HEK293 (cell line): ENCODE data around the gene KCNK7.

Experiments used
- BCL6B ChIP-seq: fragments of 450-650 bp; formaldehyde crosslinking; IDR thresholded peaks from 2 replicates; pipeline ENCODE4 v1.5.1; 2017; ENCODE audit warnings: missing biosample characterization, missing genetic modification characterization
- FEZF1 ChIP-seq: fragments of 450-650 bp; formaldehyde crosslinking; IDR thresholded peaks from 2 replicates; pipeline ENCODE4 v1.5.1; 2016; ENCODE audit warnings: missing biosample characterization, missing genetic modification characterization
- GLI4 ChIP-seq: fragments of 450-650 bp; formaldehyde crosslinking; IDR thresholded peaks from 2 replicates; pipeline ENCODE4 v1.5.1; 2016; ENCODE audit warnings: missing biosample characterization, missing genetic modification characterization
- KLF16 ChIP-seq: fragments of 450-650 bp; formaldehyde crosslinking; IDR thresholded peaks from 2 replicates; pipeline ENCODE4 v1.5.1; 2017; ENCODE audit warnings: missing biosample characterization, missing genetic modification characterization
- KLF9 ChIP-seq: fragments of 450-650 bp; formaldehyde crosslinking; IDR thresholded peaks from 2 replicates; pipeline ENCODE4 v1.5.1; 2016; ENCODE audit warnings: missing biosample characterization, missing genetic modification characterization, low read depth
- PATZ1 ChIP-seq: fragments of 450-650 bp; formaldehyde crosslinking; IDR thresholded peaks from 2 replicates; pipeline ENCODE4 v1.5.1; 2016; ENCODE audit warnings: missing biosample characterization, missing genetic modification characterization
- PRDM4 ChIP-seq: fragments of 450-650 bp; formaldehyde crosslinking; IDR thresholded peaks from 2 replicates; pipeline ENCODE4 v1.5.1; 2017; ENCODE audit warnings: missing biosample characterization, missing genetic modification characterization
- REST ChIP-seq: fragments of 450-650 bp; formaldehyde crosslinking; IDR thresholded peaks from 2 replicates; pipeline ENCODE4 v1.5.1; 2016; ENCODE audit warnings: missing biosample characterization, missing genetic modification characterization
- SCRT1 ChIP-seq: fragments of 450-650 bp; formaldehyde crosslinking; IDR thresholded peaks from 2 replicates; pipeline ENCODE4 v1.5.1; 2016; ENCODE audit warnings: missing biosample characterization, missing genetic modification characterization, borderline replicate concordance
- SP3 ChIP-seq: fragments of 450-650 bp; formaldehyde crosslinking; IDR thresholded peaks from 2 replicates; pipeline ENCODE4 v1.5.1; 2016; ENCODE audit warnings: missing biosample characterization, missing genetic modification characterization
- ZBTB26 ChIP-seq: fragments of 450-650 bp; formaldehyde crosslinking; optimal IDR thresholded peaks from 2 replicates; pipeline ENCODE3; 2016; ENCODE audit warnings: missing biosample characterization, mild to moderate bottlenecking, missing genetic modification characterization
- ZBTB8A ChIP-seq: fragments of 450-650 bp; formaldehyde crosslinking; IDR thresholded peaks from 2 replicates; pipeline ENCODE4 v1.5.1; 2016; ENCODE audit warnings: missing biosample characterization, missing genetic modification characterization
- ZFP69B ChIP-seq: fragments of 450-650 bp; formaldehyde crosslinking; IDR thresholded peaks from 2 replicates; pipeline ENCODE4 v1.5.1; 2016; ENCODE audit warnings: missing biosample characterization, missing genetic modification characterization
- ZNF155 ChIP-seq: fragments of 450-650 bp; formaldehyde crosslinking; IDR thresholded peaks from 2 replicates; pipeline ENCODE4 v1.5.1; 2016; ENCODE audit warnings: missing biosample characterization, missing genetic modification characterization
- ZNF157 ChIP-seq: fragments of 450-650 bp; formaldehyde crosslinking; IDR thresholded peaks from 2 replicates; pipeline ENCODE4 v1.5.1; 2016; ENCODE audit warnings: missing biosample characterization, missing genetic modification characterization
- ZNF350 ChIP-seq: fragments of 450-650 bp; formaldehyde crosslinking; IDR thresholded peaks from 2 replicates; pipeline ENCODE4 v1.5.0; 2017; ENCODE audit warnings: missing biosample characterization, mild to moderate bottlenecking, missing genetic modification characterization
- ZNF37A ChIP-seq: fragments of 450-650 bp; IDR thresholded peaks from 2 replicates; pipeline ENCODE4 v1.5.1; 2018; ENCODE audit warnings: missing biosample characterization, missing genetic modification characterization
- ZNF530 ChIP-seq: fragments of 450-650 bp; formaldehyde crosslinking; IDR thresholded peaks from 2 replicates; pipeline ENCODE4 v1.5.1; 2016; ENCODE audit warnings: low read depth, missing biosample characterization, missing genetic modification characterization
- ZNF548 ChIP-seq: fragments of 450-650 bp; formaldehyde crosslinking; IDR thresholded peaks from 2 replicates; pipeline ENCODE4 v1.5.1; 2016; ENCODE audit warnings: missing biosample characterization, missing genetic modification characterization
- ZNF580 ChIP-seq: fragments of 450-650 bp; formaldehyde crosslinking; IDR thresholded peaks from 2 replicates; pipeline ENCODE4 v1.5.1; 2016; ENCODE audit warnings: missing biosample characterization, missing genetic modification characterization
- ZNF645 ChIP-seq: fragments of 450-650 bp; formaldehyde crosslinking; IDR thresholded peaks from 2 replicates; pipeline ENCODE4; 2016; ENCODE audit warnings: missing biosample characterization, missing genetic modification characterization
- ZNF692 ChIP-seq: fragments of 450-650 bp; formaldehyde crosslinking; IDR thresholded peaks from 2 replicates; pipeline ENCODE4 v1.5.1; 2016; ENCODE audit warnings: missing biosample characterization, missing genetic modification characterization
- ZNF792 ChIP-seq: fragments of 450-650 bp; formaldehyde crosslinking; IDR thresholded peaks from 2 replicates; pipeline ENCODE4 v1.5.1; 2016; ENCODE audit warnings: missing biosample characterization, missing genetic modification characterization
- ZSCAN5A ChIP-seq: fragments of 450-650 bp; formaldehyde crosslinking; IDR thresholded peaks from 2 replicates; pipeline ENCODE4 v1.5.1; 2016; ENCODE audit warnings: missing biosample characterization, missing genetic modification characterization

Gene KCNK7

GRCh38 chr11:65572356-65573051 is 23.1 kb downstream of the KCNK7 start, which contains the start of gene FAM89B (continued):
- TF ChIP-seq ZNF692 (tag by site-specific recombination): peak; percentile 100
- TF ChIP-seq ZBTB26 (tag by site-specific recombination): peak; percentile 14
- no peak for TF ChIP-seq SCRT1 (tag by site-specific recombination)
- TF ChIP-seq ZNF645 (tag by site-specific recombination): no peak
- TF ChIP-seq ZNF157 (tag by site-specific recombination): no peak
- no peak for TF ChIP-seq GLI4
- TF ChIP-seq BCL6B (tag by site-specific recombination): no peak
- TF ChIP-seq ZNF350 (tag by site-specific recombination): no peak
- TF ChIP-seq FEZF1 (tag by site-specific recombination): 0 out of 2 replicates have a peak, but pooled peaks have one; percentile 13
- TF ChIP-seq PATZ1 (tag by site-specific recombination): 0 out of 2 replicates have a peak, but pooled peaks have one; percentile 22
- no peak for TF ChIP-seq REST (tag by site-specific recombination)
- TF ChIP-seq PRDM4: no peak
- TF ChIP-seq KLF9: peak; percentile 75; the same call in 1 of the 2 replicates
- no peak for TF ChIP-seq ZNF580
- TF ChIP-seq KLF16 (tag by site-specific recombination): no peak
- TF ChIP-seq ZNF530 (tag by site-specific recombination): no peak
- TF ChIP-seq ZNF37A: no peak
- no peak for TF ChIP-seq ZSCAN5A (tag by site-specific recombination)
- TF ChIP-seq ZNF548: no peak
- no peak for TF ChIP-seq ZNF792 (tag by site-specific recombination)
- peak; percentile 46; the same call in 1 of the 2 replicates for TF ChIP-seq ZBTB8A
- no peak for TF ChIP-seq ZNF155 (tag by site-specific recombination)
- peak; percentile 100 for TF ChIP-seq ZFP69B
- peak; percentile 72 for TF ChIP-seq SP3 (tag by site-specific recombination)
